Measurements from ENCODE around the gene IMPDH1.

IMPDH1 gene

GRCh38 chr7:128450409-128450808 lies 40.6 kb upstream of the IMPDH1 start:
- H3K4me3 ChIP-seq (ENCODE audit: low read length), result no peak overlapping the region
- no peak overlapping the region for H3K9ac ChIP-seq (ENCODE audit: low read depth, low read length)
- no peaks in the 10 kb centered on the region for H3K36me3 ChIP-seq (ENCODE audit: insufficient read depth, low read length)

DNA sequence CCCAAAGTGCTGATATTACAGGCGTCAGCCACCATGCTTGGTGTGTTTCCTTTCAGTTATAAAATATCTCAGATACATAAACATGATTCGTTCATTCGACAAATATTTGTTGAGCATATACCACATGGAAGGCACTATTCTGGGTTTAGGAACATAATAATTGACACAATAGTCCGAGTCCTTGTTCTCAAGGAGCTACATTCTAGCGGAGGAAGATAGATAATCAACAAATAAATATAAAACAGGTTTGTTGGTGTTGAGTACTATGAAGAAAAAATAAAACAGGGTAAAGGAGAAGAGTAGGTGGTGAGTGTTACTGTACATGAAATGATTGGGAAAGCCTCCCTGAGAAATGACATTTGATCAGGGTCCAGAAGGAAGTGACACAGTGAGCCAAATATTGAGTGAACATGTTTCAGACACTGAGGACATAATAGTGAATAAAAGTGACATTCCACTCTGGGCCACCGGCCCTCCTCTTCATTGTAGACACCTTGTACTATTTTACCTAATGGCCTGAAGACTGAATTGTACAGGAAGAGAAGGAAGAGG lies 39.0 kb upstream of the IMPDH1 start:
- H3K4me3 ChIP-seq (ENCODE audit: low read length), result no peak overlapping the region
- H3K9me3 ChIP-seq (replicated peaks; ENCODE audit: low read length), result no peaks in the 10 kb centered on the region
- H3K36me3 ChIP-seq (ENCODE audit: insufficient read depth, low read length), result no peaks in the 10 kb centered on the region
- H3K4me2 ChIP-seq (ENCODE audit: low read length), result no peak overlapping the region
- no peak overlapping the region for H3K9ac ChIP-seq (ENCODE audit: low read depth, low read length)
- peaks cover 2% of the 10 kb centered on the region for H3K4me1 ChIP-seq (ENCODE audit: control insufficient read depth, insufficient read depth, low read length)
- H3K27me3 ChIP-seq (ENCODE audit: control insufficient read depth, insufficient read depth, low read length), result peaks cover 12% of the 10 kb centered on the region

More at GRCh38 chr7:128450409-128450808, 40.6 kb upstream of the IMPDH1 start:
- Histone ChIP-seq H3K4me2 (ENCODE audit: low read length) (no peak overlapping the region), H3K27me3 (ENCODE audit: control insufficient read depth, insufficient read depth, low read length) (peaks cover 12% of the 10 kb centered on the region), H3K9me3 (replicated peaks; ENCODE audit: low read length) (no peaks in the 10 kb centered on the region), H3K4me1 (ENCODE audit: control insufficient read depth, insufficient read depth, low read length) (peaks cover 18% of the 10 kb centered on the region)

- no peak overlapping the region for H3K4me2 ChIP-seq (ENCODE audit: low read length)
- H3K36me3 ChIP-seq (ENCODE audit: insufficient read depth, low read length), result no peaks in the 10 kb centered on the region
- H3K9ac ChIP-seq (ENCODE audit: low read depth, low read length), result no peak overlapping the region
- H3K9me3 ChIP-seq (replicated peaks; ENCODE audit: low read length), result no peaks in the 10 kb centered on the region
- no peaks in the 10 kb centered on the region for H3K4me1 ChIP-seq (ENCODE audit: control insufficient read depth, insufficient read depth, low read length)
- H3K27me3 ChIP-seq (ENCODE audit: control insufficient read depth, insufficient read depth, low read length), result peaks cover 12% of the 10 kb centered on the region
- no peak overlapping the region for H3K4me3 ChIP-seq (ENCODE audit: low read length)
These were observed 38.3 kb upstream of the IMPDH1 start for GRCh38 chr7:128447941-128448564.

- Histone ChIP-seq H3K27me3 (ENCODE audit: control insufficient read depth, insufficient read depth, low read length) (peaks cover under 1% of the 10 kb centered on the region), H3K9ac (ENCODE audit: low read depth, low read length) (no peak overlapping the region), H3K36me3 (ENCODE audit: insufficient read depth, low read length) (no peaks in the 10 kb centered on the region), H3K4me3 (ENCODE audit: low read length) (no peak overlapping the region), H3K4me1 (ENCODE audit: control insufficient read depth, insufficient read depth, low read length) (no peaks in the 10 kb centered on the region), H3K9me3 (replicated peaks; ENCODE audit: low read length) (no peaks in the 10 kb centered on the region), H3K4me2 (ENCODE audit: low read length) (no peak overlapping the region)
These were observed 36.5 kb upstream of the IMPDH1 start for GRCh38 chr7:128446306-128446705.

- H3K4me1 ChIP-seq (ENCODE audit: control insufficient read depth, insufficient read depth, low read length), result no peaks in the 10 kb centered on the region
- no peak overlapping the region for H3K9ac ChIP-seq (ENCODE audit: low read depth, low read length)
- no peak overlapping the region for H3K4me3 ChIP-seq (ENCODE audit: low read length)
These were observed 34.2 kb upstream of the IMPDH1 start for GRCh38 chr7:128443831-128444600.

GRCh38 chr7:128442356-128442755 lies 32.6 kb upstream of the IMPDH1 start:
- no peak overlapping the region for H3K9ac ChIP-seq (ENCODE audit: low read depth, low read length)
- H3K4me1 ChIP-seq (ENCODE audit: control insufficient read depth, insufficient read depth, low read length), result no peaks in the 10 kb centered on the region
- H3K4me2 ChIP-seq (ENCODE audit: low read length), result no peak overlapping the region
- no peaks in the 10 kb centered on the region for H3K9me3 ChIP-seq (replicated peaks; ENCODE audit: low read length)
- peaks cover 19% of the 10 kb centered on the region for H3K27me3 ChIP-seq (ENCODE audit: control insufficient read depth, insufficient read depth, low read length)
- H3K4me3 ChIP-seq (ENCODE audit: low read length), result no peak overlapping the region
- H3K36me3 ChIP-seq (ENCODE audit: insufficient read depth, low read length), result no peaks in the 10 kb centered on the region

More at GRCh38 chr7:128443831-128444600, 34.2 kb upstream of the IMPDH1 start:
- Histone ChIP-seq H3K4me2 (ENCODE audit: low read length) (no peak overlapping the region), H3K36me3 (ENCODE audit: insufficient read depth, low read length) (no peaks in the 10 kb centered on the region), H3K9me3 (replicated peaks; ENCODE audit: low read length) (no peaks in the 10 kb centered on the region), H3K27me3 (ENCODE audit: control insufficient read depth, insufficient read depth, low read length) (peaks cover 4% of the 10 kb centered on the region)

GRCh38 chr7:128437426-128438332 lies 27.9 kb upstream of the IMPDH1 start:
- no peak overlapping the region for H3K4me2 ChIP-seq (ENCODE audit: low read length)
- no peak overlapping the region for H3K4me3 ChIP-seq (ENCODE audit: low read length)
- no peaks in the 10 kb centered on the region for H3K36me3 ChIP-seq (ENCODE audit: insufficient read depth, low read length)

DNA sequence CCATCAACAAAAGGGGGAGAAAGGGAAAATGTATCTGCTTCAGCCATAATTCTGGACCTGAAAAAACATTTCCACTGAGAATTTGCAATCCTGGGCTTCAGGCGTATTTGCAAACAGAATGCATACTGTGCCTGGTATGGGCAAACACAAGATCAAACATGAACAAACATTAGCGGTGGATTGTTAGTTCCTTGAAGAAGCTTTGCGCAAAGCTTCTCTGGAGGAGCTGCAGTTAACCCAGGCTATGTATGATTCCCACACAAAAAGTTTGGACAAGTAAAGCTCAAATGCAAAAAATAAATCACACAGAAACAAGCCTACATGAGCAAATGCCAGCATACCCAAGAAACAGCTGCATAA lies 25.5 kb upstream of the IMPDH1 start:
- Histone ChIP-seq H3K36me3 (ENCODE audit: insufficient read depth, low read length) (no peaks in the 10 kb centered on the region), H3K4me1 (ENCODE audit: control insufficient read depth, insufficient read depth, low read length) (no peaks in the 10 kb centered on the region), H3K9ac (ENCODE audit: low read depth, low read length) (no peak overlapping the region), H3K9me3 (replicated peaks; ENCODE audit: low read length) (no peaks in the 10 kb centered on the region), H3K27me3 (ENCODE audit: control insufficient read depth, insufficient read depth, low read length) (peaks cover 46% of the 10 kb centered on the region), H3K4me2 (ENCODE audit: low read length) (no peak overlapping the region), H3K4me3 (ENCODE audit: low read length) (no peak overlapping the region)

More at GRCh38 chr7:128437426-128438332, 27.9 kb upstream of the IMPDH1 start:
- H3K9me3 ChIP-seq (replicated peaks; ENCODE audit: low read length), result no peaks in the 10 kb centered on the region
- peaks cover 38% of the 10 kb centered on the region for H3K27me3 ChIP-seq (ENCODE audit: control insufficient read depth, insufficient read depth, low read length)
- no peaks in the 10 kb centered on the region for H3K4me1 ChIP-seq (ENCODE audit: control insufficient read depth, insufficient read depth, low read length)
- no peak overlapping the region for H3K9ac ChIP-seq (ENCODE audit: low read depth, low read length)

GRCh38 chr7:128434413-128435326 lies 24.9 kb upstream of the IMPDH1 start:
- H3K4me2 ChIP-seq (ENCODE audit: low read length), result no peak overlapping the region
- no peak overlapping the region for H3K4me3 ChIP-seq (ENCODE audit: low read length)
- no peak overlapping the region for H3K9ac ChIP-seq (ENCODE audit: low read depth, low read length)
- H3K9me3 ChIP-seq (replicated peaks; ENCODE audit: low read length), result no peaks in the 10 kb centered on the region
- H3K27me3 ChIP-seq (ENCODE audit: control insufficient read depth, insufficient read depth, low read length), result peaks cover 47% of the 10 kb centered on the region
- H3K4me1 ChIP-seq (ENCODE audit: control insufficient read depth, insufficient read depth, low read length), result no peaks in the 10 kb centered on the region
- no peaks in the 10 kb centered on the region for H3K36me3 ChIP-seq (ENCODE audit: insufficient read depth, low read length)

GRCh38 chr7:128431754-128432153 lies 22.0 kb upstream of the IMPDH1 start:
- peaks cover 35% of the 10 kb centered on the region for H3K27me3 ChIP-seq (ENCODE audit: control insufficient read depth, insufficient read depth, low read length)
- no peaks in the 10 kb centered on the region for H3K36me3 ChIP-seq (ENCODE audit: insufficient read depth, low read length)
- no peaks in the 10 kb centered on the region for H3K4me1 ChIP-seq (ENCODE audit: control insufficient read depth, insufficient read depth, low read length)
- no peaks in the 10 kb centered on the region for H3K9me3 ChIP-seq (replicated peaks; ENCODE audit: low read length)
- no peak overlapping the region for H3K4me3 ChIP-seq (ENCODE audit: low read length)
- H3K4me2 ChIP-seq (ENCODE audit: low read length), result no peak overlapping the region
- no peak overlapping the region for H3K9ac ChIP-seq (ENCODE audit: low read depth, low read length)
